ENCODE measurements around the gene IRS1. TPM values are rescaled to one million over a fixed set of nuclear protein-coding genes. Genes with fewer than 3 reads are reported as not detected.

Gene IRS1
- polyA plus RNA-seq, 1 donor (not counting 4 experiments of a cell fraction or from before 2014, with no cell fraction given), result 11.2 TPM

DNA sequence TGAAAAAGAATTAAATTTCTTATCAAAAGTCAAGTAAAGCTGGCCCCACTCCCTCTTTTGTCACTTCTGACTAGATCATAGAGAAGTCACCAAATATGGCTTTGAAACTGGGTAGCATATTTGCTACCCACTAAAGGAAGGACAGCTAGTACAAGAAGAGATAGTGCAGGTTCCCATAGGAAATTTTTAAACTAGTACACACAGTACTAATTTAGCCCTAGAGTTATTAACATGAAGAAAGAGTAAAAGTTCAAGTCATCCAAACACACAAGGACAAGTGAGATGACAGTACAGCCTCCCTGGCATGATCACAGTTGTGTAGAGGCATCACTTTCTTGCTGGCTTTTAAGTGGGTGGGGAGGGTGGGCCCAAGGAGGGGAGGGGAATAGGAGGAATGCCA is 100.9 kb downstream of the IRS1 start:
- no peak for TF ChIP-seq EZH2 (IDR thresholded peaks at IDR 0.05; ENCODE audit: low read length)
- no peaks in the 10 kb centered on the region for H3K27me3 ChIP-seq (ENCODE audit: control insufficient read depth, extremely low read depth, insufficient read depth, low read length)
- FAIRE-seq (no peak), DNase-seq (ENCODE audit: low read depth, low spot score) (no peak)
- H3K4me1 ChIP-seq (ENCODE audit: control insufficient read depth, extremely low read depth, insufficient read depth, low read length), result no peaks in the 10 kb centered on the region
- H3K4me2 ChIP-seq (ENCODE audit: control insufficient read depth, extremely low read depth, insufficient read depth, low read depth, low read length), result no peak overlapping the region
- H3K4me3 ChIP-seq (ENCODE audit: control insufficient read depth in 2 of 3, extremely low read depth in 1 of 3, insufficient read depth in 2 of 3, low read depth in 1 of 3, low read length in 3 of 3), result no peak overlapping the region
- H2AFZ ChIP-seq (ENCODE audit: control insufficient read depth, low read length), result no peak overlapping the region
- H3K27ac ChIP-seq (ENCODE audit: control insufficient read depth, insufficient read depth, low read length), result no peak overlapping the region
- no peaks in the 10 kb centered on the region for H3K36me3 ChIP-seq (ENCODE audit: control insufficient read depth in 2 of 2, extremely low read depth in 1 of 2, insufficient read depth in 2 of 2, low read length in 2 of 2)
- dilution Hi-C loops (cut with MboI; ENCODE audit: extremely low pct_ligation_motif_present, low sequenced_read_pairs), result no loop called here
- no peaks in the 10 kb centered on the region for H3K9me1 ChIP-seq (ENCODE audit: control insufficient read depth, extremely low read depth, insufficient read depth, low read length)
- no peaks in the 10 kb centered on the region for H4K20me1 ChIP-seq (ENCODE audit: control insufficient read depth, extremely low read depth, insufficient read depth, low read length)
- H3K79me2 ChIP-seq (ENCODE audit: control insufficient read depth, insufficient read depth, low read length), result no peaks in the 10 kb centered on the region
- H3K9ac ChIP-seq (ENCODE audit: control insufficient read depth, extremely low read depth, insufficient read depth, low read length), result no peak overlapping the region
- H3K9me3 ChIP-seq (ENCODE audit: control insufficient read depth, low read depth, low read length), result no peaks in the 10 kb centered on the region

DNA sequence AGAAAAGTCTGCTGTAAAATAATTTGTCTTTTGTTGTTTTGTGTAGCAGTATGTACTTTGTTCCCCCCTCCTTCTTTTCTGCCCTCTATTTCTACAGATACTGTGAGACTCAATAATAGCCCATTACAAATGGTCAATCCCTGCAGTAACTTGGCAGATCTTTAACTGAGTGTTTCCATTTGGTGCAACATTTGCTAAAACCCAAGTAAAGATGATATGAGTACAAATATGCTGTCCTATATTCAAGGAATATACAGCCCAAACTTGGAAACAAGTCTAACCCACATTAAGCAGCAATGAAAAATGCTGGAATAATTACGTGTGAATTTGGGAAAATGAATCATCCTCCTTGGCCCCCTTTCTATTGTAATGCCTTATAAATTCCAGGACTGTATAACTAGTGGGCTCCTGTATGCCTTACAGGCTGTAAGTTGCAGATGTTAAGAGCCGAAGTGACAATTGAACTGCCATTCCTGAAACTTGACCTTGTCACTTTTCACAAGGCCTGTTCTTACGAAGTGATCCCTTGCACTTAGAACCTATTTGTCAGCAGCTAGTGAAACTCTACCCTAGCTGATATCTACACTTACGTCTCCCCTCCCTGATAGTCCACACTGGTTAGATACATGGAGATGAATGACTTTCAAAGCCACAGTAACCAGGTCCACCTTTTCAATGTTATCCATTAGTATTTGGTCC is 104.9 kb downstream of the IRS1 start:
- FAIRE-seq (no peak), DNase-seq (ENCODE audit: low read depth, low spot score) (no peak)
- Histone ChIP-seq H3K9me1 (ENCODE audit: control insufficient read depth, extremely low read depth, insufficient read depth, low read length) (no peaks in the 10 kb centered on the region), H3K4me2 (ENCODE audit: control insufficient read depth, extremely low read depth, insufficient read depth, low read depth, low read length) (no peak overlapping the region), H3K27me3 (ENCODE audit: control insufficient read depth, extremely low read depth, insufficient read depth, low read length) (no peaks in the 10 kb centered on the region), H3K27ac (ENCODE audit: control insufficient read depth, insufficient read depth, low read length) (no peak overlapping the region), H3K36me3 (ENCODE audit: control insufficient read depth in 2 of 2, extremely low read depth in 1 of 2, insufficient read depth in 2 of 2, low read length in 2 of 2) (no peaks in the 10 kb centered on the region), H4K20me1 (ENCODE audit: control insufficient read depth, extremely low read depth, insufficient read depth, low read length) (no peaks in the 10 kb centered on the region), H3K79me2 (ENCODE audit: control insufficient read depth, insufficient read depth, low read length) (no peaks in the 10 kb centered on the region), H3K4me3 (ENCODE audit: control insufficient read depth in 2 of 3, extremely low read depth in 1 of 3, insufficient read depth in 2 of 3, low read depth in 1 of 3, low read length in 3 of 3) (no peak overlapping the region), H3K9ac (ENCODE audit: control insufficient read depth, extremely low read depth, insufficient read depth, low read length) (no peak overlapping the region), H3K4me1 (ENCODE audit: control insufficient read depth, extremely low read depth, insufficient read depth, low read length) (peaks cover 5% of the 10 kb centered on the region), H3K9me3 (ENCODE audit: control insufficient read depth, low read depth, low read length) (no peaks in the 10 kb centered on the region), H2AFZ (ENCODE audit: control insufficient read depth, low read length) (no peak overlapping the region)
- dilution Hi-C loops (cut with MboI; ENCODE audit: extremely low pct_ligation_motif_present, low sequenced_read_pairs), result no loop called here
- no peak for TF ChIP-seq EZH2 (IDR thresholded peaks at IDR 0.05; ENCODE audit: low read length)
- TF ChIP-seq, protein P1, sequence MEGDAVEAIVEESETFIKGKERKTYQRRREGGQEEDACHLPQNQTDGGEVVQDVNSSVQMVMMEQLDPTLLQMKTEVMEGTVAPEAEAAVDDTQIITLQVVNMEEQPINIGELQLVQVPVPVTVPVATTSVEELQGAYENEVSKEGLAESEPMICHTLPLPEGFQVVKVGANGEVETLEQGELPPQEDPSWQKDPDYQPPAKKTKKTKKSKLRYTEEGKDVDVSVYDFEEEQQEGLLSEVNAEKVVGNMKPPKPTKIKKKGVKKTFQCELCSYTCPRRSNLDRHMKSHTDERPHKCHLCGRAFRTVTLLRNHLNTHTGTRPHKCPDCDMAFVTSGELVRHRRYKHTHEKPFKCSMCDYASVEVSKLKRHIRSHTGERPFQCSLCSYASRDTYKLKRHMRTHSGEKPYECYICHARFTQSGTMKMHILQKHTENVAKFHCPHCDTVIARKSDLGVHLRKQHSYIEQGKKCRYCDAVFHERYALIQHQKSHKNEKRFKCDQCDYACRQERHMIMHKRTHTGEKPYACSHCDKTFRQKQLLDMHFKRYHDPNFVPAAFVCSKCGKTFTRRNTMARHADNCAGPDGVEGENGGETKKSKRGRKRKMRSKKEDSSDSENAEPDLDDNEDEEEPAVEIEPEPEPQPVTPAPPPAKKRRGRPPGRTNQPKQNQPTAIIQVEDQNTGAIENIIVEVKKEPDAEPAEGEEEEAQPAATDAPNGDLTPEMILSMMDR (optimal IDR thresholded peaks at IDR 0.05 in 1 of 3, IDR thresholded peaks at IDR 0.05 in 1 of 3, conservative IDR thresholded peaks at IDR 0.05 in 1 of 3; ENCODE audit: extremely low read depth in 1 of 3, insufficient read depth in 2 of 3, low read length in 3 of 3), result no peak

DNA sequence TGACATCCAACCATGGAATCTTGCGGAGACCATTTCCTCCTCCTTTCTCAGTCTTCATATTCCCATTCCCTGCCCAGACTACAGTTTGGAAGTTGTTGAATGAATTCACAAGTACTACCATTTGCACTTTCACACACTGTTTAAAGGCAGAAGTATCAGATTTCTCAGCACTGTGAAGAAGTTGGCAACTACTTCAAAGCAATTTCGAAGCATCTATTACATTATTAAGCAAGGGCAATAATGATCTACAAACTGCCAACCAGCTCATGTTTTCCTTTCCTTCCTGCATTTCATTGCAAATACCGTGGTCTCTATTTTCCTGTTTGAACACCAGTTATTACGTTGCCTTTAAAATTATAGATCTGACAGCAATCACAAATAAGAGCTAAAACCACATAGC is 105.5 kb downstream of the IRS1 start:
- Histone ChIP-seq H3K4me2 (ENCODE audit: control insufficient read depth, extremely low read depth, insufficient read depth, low read depth, low read length) (no peak overlapping the region), H2AFZ (ENCODE audit: control insufficient read depth, low read length) (no peak overlapping the region), H3K27me3 (ENCODE audit: control insufficient read depth, extremely low read depth, insufficient read depth, low read length) (no peaks in the 10 kb centered on the region), H3K9me3 (ENCODE audit: control insufficient read depth, low read depth, low read length) (no peaks in the 10 kb centered on the region), H3K9ac (ENCODE audit: control insufficient read depth, extremely low read depth, insufficient read depth, low read length) (no peak overlapping the region), H3K27ac (ENCODE audit: control insufficient read depth, insufficient read depth, low read length) (no peak overlapping the region), H3K4me3 (ENCODE audit: control insufficient read depth in 2 of 3, extremely low read depth in 1 of 3, insufficient read depth in 2 of 3, low read depth in 1 of 3, low read length in 3 of 3) (no peak overlapping the region), H3K9me1 (ENCODE audit: control insufficient read depth, extremely low read depth, insufficient read depth, low read length) (no peaks in the 10 kb centered on the region), H4K20me1 (ENCODE audit: control insufficient read depth, extremely low read depth, insufficient read depth, low read length) (no peaks in the 10 kb centered on the region), H3K4me1 (ENCODE audit: control insufficient read depth, extremely low read depth, insufficient read depth, low read length) (peaks cover 5% of the 10 kb centered on the region), H3K79me2 (ENCODE audit: control insufficient read depth, insufficient read depth, low read length) (no peaks in the 10 kb centered on the region), H3K36me3 (ENCODE audit: control insufficient read depth in 2 of 2, extremely low read depth in 1 of 2, insufficient read depth in 2 of 2, low read length in 2 of 2) (no peaks in the 10 kb centered on the region)
- no peak for FAIRE-seq
- dilution Hi-C loops (cut with MboI; ENCODE audit: extremely low pct_ligation_motif_present, low sequenced_read_pairs), result no loop called here
- DNase-seq (ENCODE audit: low read depth, low spot score), result no peak
- no peak for TF ChIP-seq EZH2 (IDR thresholded peaks at IDR 0.05; ENCODE audit: low read length)
- TF ChIP-seq, protein P1 (optimal IDR thresholded peaks at IDR 0.05 in 1 of 3, IDR thresholded peaks at IDR 0.05 in 1 of 3, conservative IDR thresholded peaks at IDR 0.05 in 1 of 3; ENCODE audit: extremely low read depth in 1 of 3, insufficient read depth in 2 of 3, low read length in 3 of 3), result no peak

Measured in keratinocyte (primary cell).